Spleen (tissue), 7 donors: ENCODE data around the gene FRRS1.

ENCODE experiments used
- CTCF ChIP-seq, 11 experiments: fragments of 200-600 bp in 7 of 11; fragments of 450-650 bp in 4 of 11; sonication (generic) in 4 of 11; IDR thresholded peaks in 8 of 11; conservative IDR thresholded peaks in 3 of 11; 1 replicate in 7 of 11; 2 replicates in 4 of 11; pipeline versions ENCODE4 v1.4.0 to v1.8.0; 2016 to 2021; ENCODE audit warnings: antibody characterized with exemption in 11 of 11, inconsistent platforms in 4 of 11, mild to moderate bottlenecking in 1 of 11
- POLR2A ChIP-seq, 3 donors: fragments of 450-650 bp; IDR thresholded peaks; one replicate each; pipeline ENCODE4 v1.5.1; 2017; ENCODE audit warnings: antibody characterized with exemption in 3 of 3, mild to moderate bottlenecking in 1 of 3
- donor health status: DM: no; HTN: no; CAD: no; lungs with moderate emphysema.
- donor health status: DM: no; HTN: no; CAD: no.
- donor health status: DM: no; HTN: no; CAD: no.

DNA sequence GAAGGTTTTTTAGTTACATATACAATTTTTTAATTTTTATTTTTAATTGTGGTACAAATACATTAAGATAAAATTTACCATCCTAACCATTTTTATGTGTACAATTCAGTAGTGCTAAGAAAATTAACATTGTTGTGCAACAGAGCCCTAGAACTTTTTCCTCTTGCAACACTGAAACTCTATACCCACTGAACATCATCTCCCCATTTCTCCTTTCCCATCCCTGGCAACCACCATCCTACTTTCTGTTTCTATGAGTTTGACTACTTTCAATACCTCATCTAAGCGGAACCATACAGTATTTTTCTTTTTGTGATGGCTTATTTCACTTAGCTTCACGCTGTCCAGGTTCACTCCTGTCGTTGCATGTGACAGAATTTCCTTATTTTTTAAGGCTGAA lies 66.4 kb downstream of the FRRS1 start:
- TF ChIP-seq POLR2A (IDR thresholded peaks at IDR 0.05), result no peak
- no peak for TF ChIP-seq CTCF (IDR thresholded peaks at IDR 0.05 in 8 of 11, conservative IDR thresholded peaks at IDR 0.05 in 3 of 11)
